Measurements from ENCODE around the gene KDM6A. TPM values are rescaled to one million over a fixed set of nuclear protein-coding genes. Genes with fewer than 3 reads are reported as not detected.

Gene KDM6A
- total RNA-seq, 1 experiment from 2014 or later: 42.8 TPM

GRCh38 chrX:44974451-44974850 is 101.5 kb downstream of the KDM6A start:
- CTCF ChIA-PET: no interaction called here
- peaks cover 3% of the 10 kb centered on the region for H3K9me3 Mint-ChIP-seq (ENCODE audit: low read depth, unreplicated experiment)
- H3K36me3 Mint-ChIP-seq (ENCODE audit: insufficient read depth, unreplicated experiment): no peaks in the 10 kb centered on the region
- TF ChIP-seq, protein P1, sequence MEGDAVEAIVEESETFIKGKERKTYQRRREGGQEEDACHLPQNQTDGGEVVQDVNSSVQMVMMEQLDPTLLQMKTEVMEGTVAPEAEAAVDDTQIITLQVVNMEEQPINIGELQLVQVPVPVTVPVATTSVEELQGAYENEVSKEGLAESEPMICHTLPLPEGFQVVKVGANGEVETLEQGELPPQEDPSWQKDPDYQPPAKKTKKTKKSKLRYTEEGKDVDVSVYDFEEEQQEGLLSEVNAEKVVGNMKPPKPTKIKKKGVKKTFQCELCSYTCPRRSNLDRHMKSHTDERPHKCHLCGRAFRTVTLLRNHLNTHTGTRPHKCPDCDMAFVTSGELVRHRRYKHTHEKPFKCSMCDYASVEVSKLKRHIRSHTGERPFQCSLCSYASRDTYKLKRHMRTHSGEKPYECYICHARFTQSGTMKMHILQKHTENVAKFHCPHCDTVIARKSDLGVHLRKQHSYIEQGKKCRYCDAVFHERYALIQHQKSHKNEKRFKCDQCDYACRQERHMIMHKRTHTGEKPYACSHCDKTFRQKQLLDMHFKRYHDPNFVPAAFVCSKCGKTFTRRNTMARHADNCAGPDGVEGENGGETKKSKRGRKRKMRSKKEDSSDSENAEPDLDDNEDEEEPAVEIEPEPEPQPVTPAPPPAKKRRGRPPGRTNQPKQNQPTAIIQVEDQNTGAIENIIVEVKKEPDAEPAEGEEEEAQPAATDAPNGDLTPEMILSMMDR (IDR thresholded peaks at IDR 0.05; ENCODE audit: unreplicated experiment): no peak
- peak overlapping the region; percentile 64 for H3K27ac Mint-ChIP-seq (ENCODE audit: unreplicated experiment)
- peak overlapping the region; percentile 6 for H3K4me3 Mint-ChIP-seq (ENCODE audit: low read depth, unreplicated experiment)
- BruUV-seq (replicated peaks): no TSS peak
- peak; percentile 19 for DNase-seq
- no peaks in the 10 kb centered on the region for H3K27me3 Mint-ChIP-seq (ENCODE audit: unreplicated experiment)
- peaks cover 45% of the 10 kb centered on the region for H3K4me1 Mint-ChIP-seq (ENCODE audit: low read depth, unreplicated experiment)
- intact Hi-C loops (cut with micrococcal nuclease; ENCODE audit: unreplicated experiment): loop anchor here (5.0 kb wide), 1 partner anchor 38 kb away; no protein-coding TSS in a partner anchor

DNA sequence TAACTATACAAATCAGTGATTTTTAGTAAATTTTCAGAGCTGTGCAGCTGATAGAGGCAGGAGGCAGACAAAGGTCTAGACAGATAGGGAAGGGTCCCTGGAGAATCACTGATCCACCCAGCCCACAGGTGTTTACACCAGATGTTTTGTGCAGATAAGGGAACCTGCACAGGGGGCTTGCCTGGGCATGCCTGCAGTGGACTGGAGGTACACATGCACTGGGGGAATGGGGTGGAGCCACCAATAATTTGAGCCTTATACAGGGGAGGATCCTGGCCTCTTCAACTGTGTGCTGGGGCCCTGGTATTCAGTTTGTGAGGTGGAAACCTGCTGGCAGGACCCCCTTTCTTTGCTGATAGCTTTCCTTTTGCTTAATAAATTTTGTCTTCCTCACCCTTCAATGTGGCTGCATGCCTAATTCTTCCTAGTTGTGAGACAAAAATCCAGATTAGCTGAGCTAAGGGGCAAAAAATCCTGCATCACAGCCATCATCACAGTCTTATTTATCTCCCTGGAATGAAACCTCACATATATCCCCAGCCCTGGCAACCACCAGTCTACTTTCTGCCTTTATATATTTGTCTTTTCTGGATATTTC is 102.8 kb downstream of the KDM6A start:
- intact Hi-C loops (cut with micrococcal nuclease; ENCODE audit: unreplicated experiment): no loop called here
- TF ChIP-seq, protein P1 (IDR thresholded peaks at IDR 0.05; ENCODE audit: unreplicated experiment): no peak
- BruUV-seq (replicated peaks): no TSS peak
- H3K4me3 Mint-ChIP-seq (ENCODE audit: low read depth, unreplicated experiment): no peak overlapping the region
- DNase-seq: no peak
- H3K27ac Mint-ChIP-seq (ENCODE audit: unreplicated experiment): no peak overlapping the region
- H3K9me3 Mint-ChIP-seq (ENCODE audit: low read depth, unreplicated experiment): peaks cover 3% of the 10 kb centered on the region
- H3K4me1 Mint-ChIP-seq (ENCODE audit: low read depth, unreplicated experiment): peaks cover 45% of the 10 kb centered on the region
- H3K27me3 Mint-ChIP-seq (ENCODE audit: unreplicated experiment): no peaks in the 10 kb centered on the region
- H3K36me3 Mint-ChIP-seq (ENCODE audit: insufficient read depth, unreplicated experiment): no peaks in the 10 kb centered on the region
- CTCF ChIA-PET: no interaction called here

- no peaks in the 10 kb centered on the region for H3K27me3 Mint-ChIP-seq (ENCODE audit: unreplicated experiment)
- peaks cover 3% of the 10 kb centered on the region for H3K9me3 Mint-ChIP-seq (ENCODE audit: low read depth, unreplicated experiment)
- TF ChIP-seq, protein P1 (IDR thresholded peaks at IDR 0.05; ENCODE audit: unreplicated experiment): no peak
- H3K36me3 Mint-ChIP-seq (ENCODE audit: insufficient read depth, unreplicated experiment): no peaks in the 10 kb centered on the region
- BruUV-seq (replicated peaks): no TSS peak
- CTCF ChIA-PET: no interaction called here
- no peak overlapping the region for H3K4me3 Mint-ChIP-seq (ENCODE audit: low read depth, unreplicated experiment)
- DNase-seq: no peak
- peaks cover 21% of the 10 kb centered on the region for H3K4me1 Mint-ChIP-seq (ENCODE audit: low read depth, unreplicated experiment)
- intact Hi-C loops (cut with micrococcal nuclease; ENCODE audit: unreplicated experiment): no loop called here
- no peak overlapping the region for H3K27ac Mint-ChIP-seq (ENCODE audit: unreplicated experiment)
Measured at GRCh38 chrX:44978976-44979375, 106.0 kb downstream of the KDM6A start.

DNA sequence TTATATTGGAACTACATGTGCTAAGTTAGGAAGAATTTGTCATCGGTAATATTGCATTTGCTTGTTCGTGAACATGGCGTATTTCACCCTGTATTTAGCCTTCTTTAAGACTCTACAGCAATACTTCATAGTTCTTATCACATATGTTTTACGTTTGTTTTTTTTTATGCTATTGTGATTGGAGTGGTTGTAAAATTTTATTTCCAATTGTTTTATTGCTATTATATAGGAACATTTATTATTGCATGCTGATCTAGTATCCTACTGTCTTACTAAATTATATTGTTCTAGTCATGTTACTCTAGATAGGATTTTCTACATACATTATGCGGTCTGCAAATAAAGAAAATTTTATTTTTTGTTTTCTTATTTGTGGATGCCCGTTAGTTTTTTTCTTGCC is 107.4 kb downstream of the KDM6A start:
- intact Hi-C loops (cut with micrococcal nuclease; ENCODE audit: unreplicated experiment): no loop called here
- Mint-ChIP-seq H3K27ac (ENCODE audit: unreplicated experiment) (no peak overlapping the region), H3K4me1 (ENCODE audit: low read depth, unreplicated experiment) (peaks cover 8% of the 10 kb centered on the region), H3K4me3 (ENCODE audit: low read depth, unreplicated experiment) (no peak overlapping the region), H3K27me3 (ENCODE audit: unreplicated experiment) (no peaks in the 10 kb centered on the region), H3K36me3 (ENCODE audit: insufficient read depth, unreplicated experiment) (no peaks in the 10 kb centered on the region), H3K9me3 (ENCODE audit: low read depth, unreplicated experiment) (peaks cover 3% of the 10 kb centered on the region)
- no peak for DNase-seq
- TF ChIP-seq, protein P1 (IDR thresholded peaks at IDR 0.05; ENCODE audit: unreplicated experiment): no peak
- BruUV-seq (replicated peaks): no TSS peak
- CTCF ChIA-PET: no interaction called here
